Loucy (cell line): ENCODE results near the gene SRC.

Source experiments
- H2AFZ ChIP-seq: fragments of 200-600 bp; sonication (generic); 2 replicates; pipeline ENCODE4 v1.6.0; 2016; ENCODE audit warnings: antibody characterized with exemption, mild to moderate bottlenecking, low read length, moderate library complexity
- H3F3A ChIP-seq: fragments of 200-600 bp; 2 replicates; pipeline ENCODE4 v1.6.0; 2016; ENCODE audit warnings: antibody characterized with exemption, low read depth, mild to moderate bottlenecking
- H3K27me3 ChIP-seq: fragments of 200-600 bp; sonication (generic); 2 replicates; pipeline ENCODE4 v1.6.1; 2014; ENCODE audit warnings: low read length, mild to moderate bottlenecking; ENCODE audit not compliant: insufficient read depth, poor library complexity, severe bottlenecking
- H3K36me3 ChIP-seq: fragments of 200-600 bp; sonication (generic); 2 replicates; pipeline ENCODE4 v1.6.1; 2016; ENCODE audit warnings: low read length; ENCODE audit not compliant: insufficient read depth
- H3K4me1 ChIP-seq: fragments of 200-600 bp; sonication (generic); 2 replicates; pipeline ENCODE4 v1.5.1; 2014; ENCODE audit warnings: low read length, mild to moderate bottlenecking; ENCODE audit not compliant: insufficient read depth, poor library complexity, severe bottlenecking
- H3K4me2 ChIP-seq: fragments of 200-600 bp; sonication (generic); 2 replicates; pipeline ENCODE4 v1.6.0; 2014; ENCODE audit warnings: antibody characterized with exemption, low read length, low read depth, mild to moderate bottlenecking; ENCODE audit not compliant: poor library complexity, severe bottlenecking
- H3K4me3 ChIP-seq: fragments of 200-600 bp; sonication (generic); 2 replicates; pipeline ENCODE4 v1.5.1; 2014; ENCODE audit warnings: low read length, mild to moderate bottlenecking, mixed read lengths; ENCODE audit not compliant: poor library complexity, severe bottlenecking
- H3K79me2 ChIP-seq: fragments of 200-600 bp; sonication (generic); 2 replicates; pipeline ENCODE4 v1.6.1; 2014; ENCODE audit warnings: low read length; ENCODE audit not compliant: insufficient read depth
- H3K9ac ChIP-seq: fragments of 200-600 bp; sonication (generic); 2 replicates; pipeline ENCODE4 v1.6.0; 2014; ENCODE audit warnings: mild to moderate bottlenecking, low read depth, low read length, moderate library complexity; ENCODE audit not compliant: poor library complexity, severe bottlenecking
- H3K9me2 ChIP-seq: fragments of 200-600 bp; sonication (generic); replicated peaks from 2 replicates; pipeline ENCODE4 v1.6.1; 2016; ENCODE audit warnings: low read depth, low read length, mixed read lengths
- H3K9me3 ChIP-seq: fragments of 200-600 bp; sonication (generic); 2 replicates; pipeline ENCODE4 v1.6.1; 2014; ENCODE audit warnings: mild to moderate bottlenecking, antibody characterized with exemption, low read length, low read depth; ENCODE audit not compliant: insufficient read depth
- H4K20me1 ChIP-seq: fragments of 200-600 bp; sonication (generic); 2 replicates; pipeline ENCODE4 v1.6.0; 2014; ENCODE audit warnings: antibody characterized with exemption, low read length, mild to moderate bottlenecking; ENCODE audit not compliant: insufficient read depth, poor library complexity, severe bottlenecking
- CTCF ChIP-seq: fragments of 200-600 bp; sonication (generic); conservative IDR thresholded peaks from 2 replicates; pipeline ENCODE4 v1.5.1; 2014; ENCODE audit warnings: mild to moderate bottlenecking, antibody characterized with exemption, low read length
- EZH2phosphoT487 ChIP-seq: fragments of 200-600 bp; IDR thresholded peaks from 2 replicates; pipeline ENCODE4 v1.6.1; 2018; ENCODE audit warnings: antibody characterized with exemption, mild to moderate bottlenecking, moderate library complexity, borderline replicate concordance

The SRC gene

GRCh38 chr20:37446286-37447032 is 100.5 kb downstream of the SRC start:
- no peak for TF ChIP-seq EZH2phosphoT487
- no peak for TF ChIP-seq CTCF
- no peak overlapping the region for H3K9ac ChIP-seq
- H3K4me2 ChIP-seq, result no peak overlapping the region
- H3F3A ChIP-seq, result no peaks in the 10 kb centered on the region
- H3K4me1 ChIP-seq, result peaks cover 6% of the 10 kb centered on the region
- no peaks in the 10 kb centered on the region for H3K27me3 ChIP-seq
- no peaks in the 10 kb centered on the region for H3K79me2 ChIP-seq
- no peaks in the 10 kb centered on the region for H3K9me2 ChIP-seq
- H2AFZ ChIP-seq, result no peak overlapping the region
- no peaks in the 10 kb centered on the region for H3K36me3 ChIP-seq
- H3K4me3 ChIP-seq, result no peak overlapping the region
- H4K20me1 ChIP-seq, result no peaks in the 10 kb centered on the region
- H3K9me3 ChIP-seq, result no peaks in the 10 kb centered on the region

GRCh38 chr20:37447688-37448087 is 101.7 kb downstream of the SRC start:
- H3F3A ChIP-seq, result no peaks in the 10 kb centered on the region
- no peaks in the 10 kb centered on the region for H3K27me3 ChIP-seq
- H3K4me1 ChIP-seq, result peaks cover 6% of the 10 kb centered on the region
- no peaks in the 10 kb centered on the region for H3K9me2 ChIP-seq
- H3K36me3 ChIP-seq, result no peaks in the 10 kb centered on the region
- H3K4me2 ChIP-seq, result no peak overlapping the region
- no peak overlapping the region for H3K9ac ChIP-seq
- no peak overlapping the region for H3K4me3 ChIP-seq
- no peaks in the 10 kb centered on the region for H3K79me2 ChIP-seq
- TF ChIP-seq EZH2phosphoT487, result no peak
- TF ChIP-seq CTCF, result no peak
- no peaks in the 10 kb centered on the region for H3K9me3 ChIP-seq
- H2AFZ ChIP-seq, result no peak overlapping the region
- no peaks in the 10 kb centered on the region for H4K20me1 ChIP-seq

DNA sequence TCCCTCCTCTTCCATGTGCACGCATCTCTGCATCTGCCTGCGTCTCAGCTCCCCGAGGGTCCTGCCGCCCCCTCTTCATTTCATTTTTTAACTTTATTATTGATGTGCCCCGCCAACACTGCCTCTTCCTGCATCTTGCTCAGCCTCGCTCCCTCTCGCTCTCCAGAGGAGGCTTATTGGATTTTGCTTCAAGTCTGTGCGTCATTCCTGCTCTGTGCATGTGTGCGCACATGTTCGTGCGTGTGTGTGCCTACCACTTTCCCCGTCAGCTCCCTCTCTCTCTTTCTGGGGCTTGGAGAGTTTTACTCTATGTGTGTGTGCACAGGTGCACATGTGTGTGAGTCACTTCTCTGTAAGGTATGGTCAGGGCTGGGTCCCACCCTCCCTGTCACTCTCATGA is 103.3 kb downstream of the SRC start:
- Histone ChIP-seq H3K4me2 (no peak overlapping the region), H3K27me3 (no peaks in the 10 kb centered on the region), H3K9me2 (no peaks in the 10 kb centered on the region), H3F3A (no peaks in the 10 kb centered on the region), H3K4me1 (no peaks in the 10 kb centered on the region), H3K79me2 (no peaks in the 10 kb centered on the region), H3K36me3 (no peaks in the 10 kb centered on the region), H3K9me3 (no peaks in the 10 kb centered on the region), H3K4me3 (no peak overlapping the region), H4K20me1 (no peaks in the 10 kb centered on the region), H2AFZ (no peak overlapping the region), H3K9ac (no peak overlapping the region)
- no peak for TF ChIP-seq EZH2phosphoT487
- TF ChIP-seq CTCF, result no peak
